T-helper 1 cell treated with Interleukin-12 subunit alpha and Interleukin-12 subunit beta and Interleukin-4 antibody, amounts not matched to agents 30 μg/mL and 1 μg/mL, for 36 hours (primary cell): ENCODE results near the gene DNAJC21.
"Not testable (repeated sequence)": the region's sequence is repeated elsewhere in the genome, so short reads cannot be mapped to it uniquely, and the experiment has no call there.

Experiments
- H3K27ac Mint-ChIP-seq: one replicate; pipeline ENCODE4 v1.8.0; 2021; ENCODE audit warnings: mild to moderate bottlenecking, mixed read lengths
- H3K27me3 Mint-ChIP-seq: one replicate; pipeline ENCODE4 v1.8.0; 2021; ENCODE audit warnings: low read depth, mixed read lengths
- H3K36me3 Mint-ChIP-seq: one replicate; pipeline ENCODE4 v1.8.0; 2021; ENCODE audit warnings: low read depth, mixed read lengths
- H3K4me1 Mint-ChIP-seq: one replicate; pipeline ENCODE4 v1.8.0; 2021; ENCODE audit warnings: low read depth, mixed read lengths
- H3K4me3 Mint-ChIP-seq: one replicate; pipeline ENCODE4 v1.8.0; 2021; ENCODE audit warnings: mild to moderate bottlenecking, moderate library complexity, mixed read lengths
- H3K9me3 Mint-ChIP-seq: one replicate; pipeline ENCODE4 v1.8.0; 2021; ENCODE audit warnings: mixed read lengths

DNAJC21 gene

DNA sequence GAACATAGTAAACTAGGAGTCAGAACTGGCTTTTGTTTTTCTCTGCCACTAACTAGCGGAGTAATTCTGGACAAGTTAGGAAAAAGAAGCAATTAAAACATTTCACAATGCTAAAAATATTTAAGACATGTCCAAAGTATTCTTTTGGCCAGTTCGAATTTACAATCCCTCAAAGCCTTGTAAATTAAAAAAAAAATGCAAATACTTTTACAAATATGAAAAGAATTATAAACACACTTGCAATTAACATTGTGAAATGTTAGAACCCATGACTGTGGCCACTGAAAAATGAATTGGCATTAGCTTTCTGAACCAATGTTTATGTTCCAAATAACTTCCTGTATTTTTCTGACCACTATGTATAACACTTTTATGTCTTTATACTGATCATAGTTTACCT lies 16.3 kb upstream of the DNAJC21 start:
- H3K27me3 Mint-ChIP-seq = no peaks in the 10 kb centered on the region
- H3K9me3 Mint-ChIP-seq = no peaks in the 10 kb centered on the region
- peaks cover 29% of the 10 kb centered on the region for H3K4me1 Mint-ChIP-seq
- no peak overlapping the region for H3K4me3 Mint-ChIP-seq
- peaks cover 26% of the 10 kb centered on the region for H3K36me3 Mint-ChIP-seq
- no peak overlapping the region for H3K27ac Mint-ChIP-seq

DNA sequence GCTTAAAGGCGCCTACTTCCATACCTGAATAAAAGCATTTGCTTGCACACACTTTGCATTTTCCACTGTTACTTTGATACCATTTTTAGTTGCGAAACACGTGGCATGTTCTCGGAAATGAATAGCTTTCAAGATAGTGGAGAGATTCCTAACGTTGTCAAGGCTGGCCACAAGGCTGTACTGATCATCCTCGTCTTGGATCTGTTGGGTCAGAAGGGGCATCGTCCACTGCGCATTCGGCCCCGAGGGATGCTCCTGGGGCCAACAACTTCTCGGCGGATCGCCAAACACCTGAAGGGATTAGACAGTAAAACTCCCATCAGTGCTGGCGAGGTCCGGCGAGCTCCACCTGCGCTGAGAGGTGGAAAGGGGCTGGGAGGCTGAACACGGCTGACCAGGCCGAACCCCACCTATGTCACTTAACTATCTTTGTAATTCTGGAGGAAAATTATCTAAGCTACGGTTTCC lies 14.7 kb upstream of the DNAJC21 start:
- Mint-ChIP-seq H3K9me3 (no peaks in the 10 kb centered on the region), H3K27me3 (no peaks in the 10 kb centered on the region)

DNA sequence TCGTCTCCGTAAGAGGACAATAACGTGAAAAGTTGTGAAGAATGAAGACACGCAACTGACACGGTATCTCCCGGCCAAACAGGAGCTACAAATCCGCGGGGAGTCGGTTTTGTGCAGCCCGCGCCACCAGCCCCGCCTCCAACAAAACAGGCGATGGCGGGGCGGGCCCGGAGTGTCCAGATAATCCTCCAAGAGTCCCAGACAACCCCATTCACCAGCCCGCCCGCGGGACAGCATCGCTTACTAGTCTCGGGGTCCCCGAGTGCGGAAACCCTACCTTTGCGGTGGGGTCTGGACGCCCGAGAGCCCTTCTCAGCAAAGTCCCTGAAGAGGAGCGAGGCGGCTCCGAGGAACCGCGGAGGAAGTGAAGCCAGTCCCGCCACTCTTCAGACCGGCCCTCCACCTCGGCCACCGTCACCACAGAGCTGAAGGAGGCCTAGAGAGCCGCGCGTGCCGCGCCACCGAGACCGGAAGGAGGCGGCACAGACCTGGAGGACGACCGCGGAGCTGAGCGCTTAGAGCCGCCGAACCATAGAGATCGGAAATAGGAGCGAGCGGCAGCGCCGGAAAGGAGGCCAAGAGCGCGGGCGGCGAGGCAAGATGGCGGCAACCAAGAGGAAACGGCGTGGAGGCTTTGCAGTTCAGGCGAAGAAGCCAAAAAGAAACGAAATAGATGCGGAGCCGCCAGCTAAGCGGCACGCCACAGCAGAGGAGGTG lies 14.1 kb upstream of the DNAJC21 start, which contains the start of the genes BRIX1 and RAD1:
TSS of gene BRIX1 (plus strand) at position 573 of the 717 bp plus-strand sequence. CDS start at position 601, 28 bp downstream.
TSS of gene RAD1 (minus strand) at position 366 of the 717 bp plus-strand sequence. CDS start 612 bp downstream, outside the sequence.
- peaks cover 21% of the 10 kb centered on the region for H3K36me3 Mint-ChIP-seq
- no peaks in the 10 kb centered on the region for H3K9me3 Mint-ChIP-seq
- no peak within 1 kb of the TSS for H3K4me3 Mint-ChIP-seq
- peaks cover 29% of the 10 kb centered on the region for H3K4me1 Mint-ChIP-seq
- H3K27ac Mint-ChIP-seq = peak within 1 kb of the TSS; percentile 65
- H3K27me3 Mint-ChIP-seq = no peaks in the 10 kb centered on the region

More for the DNA sequence above, 14.7 kb upstream of the DNAJC21 start:
- no peak overlapping the region for H3K4me3 Mint-ChIP-seq
- no peak overlapping the region for H3K27ac Mint-ChIP-seq
- H3K4me1 Mint-ChIP-seq = peaks cover 29% of the 10 kb centered on the region
- H3K36me3 Mint-ChIP-seq = peaks cover 23% of the 10 kb centered on the region

DNA sequence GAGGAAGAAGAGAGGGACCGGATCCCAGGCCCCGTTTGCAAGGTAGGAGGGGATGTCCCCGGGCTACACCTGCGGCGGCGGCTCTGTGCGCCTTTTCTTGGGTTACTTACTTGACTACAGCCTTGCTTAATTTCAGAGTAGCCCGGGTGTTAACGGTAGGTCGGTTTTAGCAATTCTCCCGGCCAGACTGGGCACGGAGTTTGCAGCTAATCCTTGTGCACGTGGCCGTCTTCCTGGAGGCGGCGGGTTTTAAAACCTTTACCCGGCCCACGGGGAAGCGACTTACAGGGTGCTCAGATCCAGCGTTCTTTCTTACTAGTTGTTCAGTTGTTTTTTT lies 13.5 kb upstream of the DNAJC21 start:
- peaks cover 29% of the 10 kb centered on the region for H3K4me1 Mint-ChIP-seq
- H3K27ac Mint-ChIP-seq = no peak overlapping the region
- H3K4me3 Mint-ChIP-seq = no peak overlapping the region
- H3K9me3 Mint-ChIP-seq = no peaks in the 10 kb centered on the region
- peaks cover 22% of the 10 kb centered on the region for H3K36me3 Mint-ChIP-seq
- no peaks in the 10 kb centered on the region for H3K27me3 Mint-ChIP-seq

DNA sequence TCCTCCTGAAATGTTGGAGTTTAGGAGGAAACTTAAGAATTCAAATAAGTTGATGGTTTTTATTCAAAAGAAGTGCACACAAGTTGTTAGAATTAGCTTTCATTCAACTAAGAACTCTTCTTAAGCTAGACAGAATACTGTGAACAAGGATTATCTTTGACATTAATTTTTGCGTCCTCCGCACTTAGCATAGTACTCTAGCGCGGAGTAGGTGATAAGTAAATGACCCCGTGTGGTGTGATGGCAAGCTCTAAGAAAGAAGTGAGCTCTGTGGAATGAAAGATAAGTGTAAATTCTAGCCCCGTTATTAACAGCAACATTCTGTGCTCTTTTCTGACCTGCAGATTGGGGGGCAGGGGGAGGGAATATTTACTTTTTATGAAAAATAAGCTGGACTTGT lies 12.8 kb upstream of the DNAJC21 start:
- Mint-ChIP-seq H3K27ac (peak overlapping the region; percentile 54), H3K9me3 (no peaks in the 10 kb centered on the region), H3K4me1 (peaks cover 29% of the 10 kb centered on the region), H3K36me3 (peaks cover 20% of the 10 kb centered on the region), H3K27me3 (no peaks in the 10 kb centered on the region), H3K4me3 (no peak overlapping the region)

DNA sequence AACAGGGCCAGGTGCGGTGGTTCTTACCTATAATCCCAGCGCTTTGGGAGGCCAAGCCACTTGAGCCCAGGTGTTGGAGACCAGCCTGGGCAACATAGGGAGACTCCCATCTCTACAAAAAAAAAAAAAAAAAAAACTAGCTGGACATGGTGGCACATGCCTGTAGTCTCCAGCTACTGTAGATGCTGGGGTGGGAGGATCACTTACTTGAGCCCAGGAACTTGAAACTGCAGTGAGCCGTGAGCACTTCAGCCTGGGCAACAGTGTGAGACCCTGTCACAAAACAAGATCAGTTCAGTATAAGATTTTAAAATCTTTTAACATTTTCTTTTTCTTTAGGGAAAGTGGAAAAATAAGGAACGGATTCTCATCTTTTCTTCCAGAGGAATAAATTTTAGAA lies 11.3 kb upstream of the DNAJC21 start:
- no peaks in the 10 kb centered on the region for H3K9me3 Mint-ChIP-seq
- H3K27ac Mint-ChIP-seq = no peak overlapping the region
- H3K36me3 Mint-ChIP-seq = peaks cover 19% of the 10 kb centered on the region
- H3K4me1 Mint-ChIP-seq = peaks cover 27% of the 10 kb centered on the region
- no peak overlapping the region for H3K4me3 Mint-ChIP-seq
- no peaks in the 10 kb centered on the region for H3K27me3 Mint-ChIP-seq

DNA sequence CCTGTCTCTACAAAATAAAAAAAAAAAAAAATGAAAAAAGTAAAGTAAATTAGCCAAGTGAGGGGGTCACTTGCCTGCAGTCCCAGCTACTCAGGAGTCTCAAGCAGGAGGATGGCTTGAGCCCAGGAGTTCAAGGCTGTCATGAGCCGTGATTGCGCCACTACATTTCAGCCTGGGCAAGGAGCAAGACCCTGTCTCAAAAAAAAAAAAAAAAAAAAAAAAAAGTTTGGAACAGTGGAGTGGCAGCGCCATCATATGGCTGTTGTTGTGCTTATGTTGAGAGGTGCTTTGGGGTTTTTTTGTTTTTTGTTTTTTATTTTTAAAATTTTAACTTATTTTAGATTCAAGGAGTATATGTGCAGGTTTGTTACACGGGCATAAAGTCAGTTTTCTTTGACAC lies 10.3 kb upstream of the DNAJC21 start:
- H3K36me3 Mint-ChIP-seq = peaks cover 26% of the 10 kb centered on the region
- H3K27me3 Mint-ChIP-seq = no peaks in the 10 kb centered on the region
- no peak overlapping the region for H3K27ac Mint-ChIP-seq
- H3K9me3 Mint-ChIP-seq = no peaks in the 10 kb centered on the region
- H3K4me1 Mint-ChIP-seq = peaks cover 28% of the 10 kb centered on the region
- no peak overlapping the region for H3K4me3 Mint-ChIP-seq

DNA sequence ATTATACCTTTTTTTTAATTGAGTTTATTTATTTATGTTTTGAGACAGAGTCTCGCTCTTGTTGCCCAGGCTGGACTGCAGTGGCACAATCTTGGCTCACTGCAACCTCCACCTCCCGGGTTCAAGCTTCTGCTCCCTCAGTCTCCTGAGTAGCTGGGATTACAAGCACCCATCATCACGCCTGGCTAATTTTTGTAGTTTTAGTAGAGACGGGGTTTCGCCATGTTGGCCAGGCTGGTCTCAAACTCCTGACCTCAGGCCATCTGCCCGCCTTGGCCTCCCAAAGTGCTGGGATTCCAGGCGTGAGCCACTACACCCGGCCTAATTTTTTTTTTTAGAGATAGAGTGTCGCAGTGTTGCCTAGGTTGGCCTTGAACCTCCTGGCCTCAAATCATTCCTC lies 6.1 kb upstream of the DNAJC21 start:
- H3K9me3 Mint-ChIP-seq, H3K27me3 Mint-ChIP-seq, H3K27ac Mint-ChIP-seq, H3K4me3 Mint-ChIP-seq: not testable (repeated sequence)
- H3K4me1 Mint-ChIP-seq = peaks cover 15% of the 10 kb centered on the region
- H3K36me3 Mint-ChIP-seq = peaks cover 38% of the 10 kb centered on the region

DNA sequence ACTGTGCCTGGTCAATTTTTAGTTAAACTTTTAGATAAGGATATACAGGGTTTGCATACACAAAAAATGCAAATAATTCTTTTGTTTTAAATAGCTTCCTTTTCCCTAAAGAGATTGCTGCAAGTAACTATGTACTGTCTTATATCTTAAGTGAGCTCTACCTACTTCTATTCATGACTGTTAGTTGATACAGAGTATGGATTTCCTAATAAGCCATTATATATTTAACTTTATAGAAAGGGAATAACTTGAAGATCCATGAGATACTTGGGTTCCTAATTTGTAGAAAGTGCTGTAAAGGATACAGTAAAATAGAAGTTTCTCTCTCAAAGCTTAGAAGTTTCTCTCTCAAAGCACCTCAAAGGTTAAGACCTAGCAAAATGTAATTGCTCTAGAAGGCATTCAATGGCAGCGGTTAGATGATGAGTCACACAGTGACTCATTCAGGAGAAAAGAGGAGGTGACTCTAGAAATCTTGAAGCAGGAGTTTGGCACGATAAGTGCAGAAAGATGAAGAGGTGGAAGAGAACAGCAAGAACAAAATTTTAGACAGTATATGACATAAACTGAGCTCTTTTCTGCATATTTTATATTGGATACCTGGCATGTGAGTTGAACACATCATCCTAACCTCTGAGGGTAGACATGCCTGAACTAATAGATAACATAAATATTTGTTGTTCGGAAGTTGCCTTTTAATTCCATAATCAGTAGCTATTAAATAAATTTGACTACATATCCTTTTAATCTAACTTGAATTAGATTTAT lies 5.5 kb upstream of the DNAJC21 start:
- peak overlapping the region; percentile 23 for H3K4me3 Mint-ChIP-seq
- H3K4me1 Mint-ChIP-seq = peaks cover 17% of the 10 kb centered on the region
- no peaks in the 10 kb centered on the region for H3K9me3 Mint-ChIP-seq
- peaks cover 38% of the 10 kb centered on the region for H3K36me3 Mint-ChIP-seq
- no peaks in the 10 kb centered on the region for H3K27me3 Mint-ChIP-seq
- H3K27ac Mint-ChIP-seq = peak overlapping the region; percentile 65

DNA sequence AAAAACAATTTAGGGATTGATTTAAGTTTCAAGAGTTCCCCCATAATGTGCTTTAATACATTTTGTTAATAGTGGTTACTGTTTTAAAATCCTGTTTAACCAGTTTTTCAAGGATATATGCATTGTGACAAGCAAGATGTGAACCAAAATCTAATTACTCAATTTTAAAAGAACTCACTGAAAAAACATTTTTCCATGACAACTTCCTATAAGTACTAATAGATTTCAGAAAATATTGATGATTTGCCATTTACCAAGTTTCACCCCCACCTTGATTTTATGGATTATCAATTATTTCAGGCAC lies 4.9 kb upstream of the DNAJC21 start:
- H3K27me3 Mint-ChIP-seq = no peaks in the 10 kb centered on the region

DNA sequence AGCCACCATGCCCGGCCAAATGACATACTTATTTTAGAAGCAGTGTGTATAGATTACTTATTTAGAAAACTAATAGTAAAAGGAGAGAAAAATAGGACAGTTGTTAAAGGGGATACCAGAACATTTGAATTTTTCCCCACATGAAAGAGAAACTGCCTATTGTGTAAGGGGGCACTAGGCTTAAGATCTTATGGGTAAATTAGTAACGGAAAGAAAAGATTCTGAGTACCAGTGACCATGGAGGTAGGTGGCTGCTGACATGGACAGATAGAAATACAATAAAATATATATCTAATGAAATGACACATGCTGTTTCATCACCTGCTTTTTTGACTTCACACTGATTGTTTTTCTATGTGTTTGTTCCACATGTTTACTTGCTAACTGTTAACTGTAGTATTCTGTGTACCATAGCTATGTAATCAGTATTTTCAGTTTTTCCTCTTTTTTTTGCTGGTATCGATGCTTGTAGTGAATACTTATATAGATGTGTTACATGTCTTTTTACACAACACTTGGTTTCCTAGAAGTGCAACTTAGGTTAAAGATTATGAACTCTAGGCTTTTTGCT lies 3.0 kb upstream of the DNAJC21 start:
- H3K4me3 Mint-ChIP-seq = no peak overlapping the region
- H3K27me3 Mint-ChIP-seq = no peaks in the 10 kb centered on the region
- H3K4me1 Mint-ChIP-seq = peaks cover 29% of the 10 kb centered on the region
- H3K9me3 Mint-ChIP-seq = no peaks in the 10 kb centered on the region
- H3K27ac Mint-ChIP-seq = no peak overlapping the region
- peaks cover 37% of the 10 kb centered on the region for H3K36me3 Mint-ChIP-seq

More for the DNA sequence above, 4.9 kb upstream of the DNAJC21 start:
- Mint-ChIP-seq H3K9me3 (no peaks in the 10 kb centered on the region), H3K4me1 (peaks cover 19% of the 10 kb centered on the region), H3K27ac (peak overlapping the region; percentile 26), H3K36me3 (peaks cover 38% of the 10 kb centered on the region), H3K4me3 (no peak overlapping the region)

DNA sequence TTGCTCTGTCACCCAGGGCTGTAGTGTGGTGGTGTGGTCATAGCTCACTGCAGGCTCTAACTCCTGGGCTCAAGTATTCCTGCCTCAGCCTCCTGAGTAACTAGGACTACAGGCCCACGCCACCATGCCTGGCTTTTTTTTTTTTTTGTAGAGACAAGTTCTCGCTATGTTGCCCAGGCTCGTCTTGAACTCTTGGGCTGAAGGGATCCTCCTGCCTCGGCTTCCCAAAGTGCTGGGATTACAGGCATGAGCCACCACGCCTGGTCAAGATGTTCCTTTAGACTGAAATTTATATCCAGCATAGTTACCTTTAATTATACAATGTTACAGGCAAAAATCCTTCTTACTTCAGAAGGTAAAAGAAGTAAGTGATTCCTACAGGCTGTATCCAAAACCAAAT lies 1.6 kb upstream of the DNAJC21 start:
- peaks cover 33% of the 10 kb centered on the region for H3K36me3 Mint-ChIP-seq
- peaks cover 36% of the 10 kb centered on the region for H3K4me1 Mint-ChIP-seq

DNA sequence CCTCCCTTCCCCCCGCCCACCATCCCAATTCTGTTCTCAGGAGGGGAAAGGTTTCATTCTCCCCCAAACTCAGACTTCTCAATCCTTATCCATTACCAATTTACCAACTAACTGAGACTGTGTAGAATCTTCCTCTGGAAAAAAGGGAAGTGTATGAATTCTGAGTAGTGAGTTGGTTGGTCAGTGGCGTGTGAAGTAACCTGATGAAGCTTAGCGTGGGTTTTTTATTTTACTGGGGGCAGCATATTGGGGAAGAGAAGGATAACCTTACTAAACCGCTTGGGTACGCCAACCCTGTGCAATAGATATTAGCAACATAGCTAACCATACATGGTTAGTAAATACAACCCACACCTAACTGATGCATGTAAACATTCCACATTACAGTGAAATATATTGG lies 1.1 kb upstream of the DNAJC21 start:
- Mint-ChIP-seq H3K4me1 (peaks cover 36% of the 10 kb centered on the region), H3K27ac (no peak overlapping the region), H3K27me3 (no peaks in the 10 kb centered on the region), H3K36me3 (peaks cover 32% of the 10 kb centered on the region), H3K9me3 (no peaks in the 10 kb centered on the region), H3K4me3 (no peak overlapping the region)

More for the DNA sequence above, 1.6 kb upstream of the DNAJC21 start:
- Mint-ChIP-seq H3K4me3 (no peak overlapping the region), H3K27me3 (no peaks in the 10 kb centered on the region), H3K9me3 (no peaks in the 10 kb centered on the region), H3K27ac (no peak overlapping the region)

DNA sequence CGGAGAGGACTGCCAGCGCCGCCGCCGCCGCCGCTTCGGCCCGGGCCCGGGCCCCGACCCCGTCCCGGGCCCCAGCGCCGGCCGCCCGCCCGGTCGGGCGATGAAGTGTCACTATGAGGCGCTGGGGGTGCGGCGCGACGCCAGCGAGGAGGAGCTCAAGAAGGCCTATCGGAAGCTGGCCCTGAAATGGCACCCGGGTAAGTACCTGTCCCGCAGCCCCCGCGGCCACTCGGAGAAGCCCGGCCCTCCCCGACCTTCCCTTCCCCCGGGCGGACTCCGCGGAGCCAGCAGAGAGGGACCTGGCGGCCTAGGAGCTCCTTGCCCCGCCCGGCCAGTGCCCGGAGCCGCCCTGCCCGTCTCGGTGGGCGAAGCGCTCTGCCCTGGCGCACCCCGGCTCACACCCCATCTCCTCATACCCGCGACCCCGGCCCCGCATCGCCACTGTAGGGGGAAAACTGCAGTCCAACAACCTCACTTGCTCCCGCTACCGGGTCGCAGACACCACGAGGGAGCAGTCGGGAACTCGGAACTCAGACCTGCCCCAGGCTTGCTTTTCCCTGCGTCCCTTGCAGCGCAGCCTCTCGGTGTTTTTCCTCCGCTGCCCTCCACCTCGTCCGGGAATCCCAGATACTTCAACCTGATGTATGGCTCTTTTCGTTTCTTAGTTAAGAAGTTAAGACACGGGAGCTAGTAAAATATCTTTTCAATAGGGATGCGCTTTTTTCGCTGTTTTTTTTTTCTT lies 532 bp downstream of the DNAJC21 start:
- H3K4me1 Mint-ChIP-seq = peaks cover 32% of the 10 kb centered on the region

More for the DNA sequence above, 532 bp downstream of the DNAJC21 start:
- Mint-ChIP-seq H3K27ac (peak overlapping the region; percentile 87), H3K4me3 (peak overlapping the region; percentile 92), H3K36me3 (peaks cover 27% of the 10 kb centered on the region), H3K27me3 (no peaks in the 10 kb centered on the region), H3K9me3 (no peaks in the 10 kb centered on the region)
